ENCODE data around the gene CTTNBP2NL.

Gene CTTNBP2NL

GRCh38 chr1:112395821-112396652 lies at the start of gene CTTNBP2NL:
TSS of gene CTTNBP2NL (plus strand) at chr1:112396214. CDS start at chr1:112416166, 19,952 bp downstream.
- no peaks in the 10 kb centered on the region for H3K27me3 ChIP-seq (ENCODE audit: low read depth, low read length)
- no peaks in the 10 kb centered on the region for H3K9me3 ChIP-seq (ENCODE audit: control insufficient read depth in 1 of 2, low read length in 2 of 2)
- H3K4me1 ChIP-seq (ENCODE audit: control insufficient read depth in 1 of 2, insufficient read depth in 2 of 2, low read length in 2 of 2), result peaks cover 33 to 37% of the 10 kb centered on the region in 2 donors
- peaks cover 0 to 4% of the 10 kb centered on the region in 2 donors for H3K36me3 ChIP-seq (ENCODE audit: control insufficient read depth in 1 of 2, insufficient read depth in 2 of 2, low read length in 2 of 2)
- H3K4me3 ChIP-seq (ENCODE audit: low read depth in 1 of 2, low read length in 2 of 2), result peak within 1 kb of the TSS; percentile 97 to 99
- peak within 1 kb of the TSS; percentile 96 for H3K27ac ChIP-seq (ENCODE audit: low read length)

- no peaks in the 10 kb centered on the region for H3K36me3 ChIP-seq (ENCODE audit: control insufficient read depth in 1 of 2, insufficient read depth in 2 of 2, low read length in 2 of 2)
- no peak overlapping the region for H3K27ac ChIP-seq (ENCODE audit: low read length)
- H3K27me3 ChIP-seq (ENCODE audit: low read depth, low read length), result no peaks in the 10 kb centered on the region
- peaks cover 0 to 5% of the 10 kb centered on the region in 2 donors for H3K9me3 ChIP-seq (ENCODE audit: control insufficient read depth in 1 of 2, low read length in 2 of 2)
- no peak overlapping the region for H3K4me3 ChIP-seq (ENCODE audit: low read depth in 1 of 2, low read length in 2 of 2)
- peaks cover 0 to 6% of the 10 kb centered on the region in 2 donors for H3K4me1 ChIP-seq (ENCODE audit: control insufficient read depth in 1 of 2, insufficient read depth in 2 of 2, low read length in 2 of 2)
These were observed 49.1 kb upstream of the CTTNBP2NL start for GRCh38 chr1:112346801-112347350.

- Histone ChIP-seq H3K27me3 (ENCODE audit: low read depth, low read length) (no peaks in the 10 kb centered on the region), H3K4me3 (ENCODE audit: low read depth in 1 of 2, low read length in 2 of 2) (no peak overlapping the region), H3K9me3 (ENCODE audit: control insufficient read depth in 1 of 2, low read length in 2 of 2) (no peaks in the 10 kb centered on the region), H3K36me3 (ENCODE audit: control insufficient read depth in 1 of 2, insufficient read depth in 2 of 2, low read length in 2 of 2) (peaks cover 0 to 2% of the 10 kb centered on the region in 2 donors), H3K4me1 (ENCODE audit: control insufficient read depth in 1 of 2, insufficient read depth in 2 of 2, low read length in 2 of 2) (peaks cover 5 to 8% of the 10 kb centered on the region in 2 donors), H3K27ac (ENCODE audit: low read length) (peak overlapping the region; percentile 53)
These were observed 39.2 kb upstream of the CTTNBP2NL start for GRCh38 chr1:112356765-112357164.

- Histone ChIP-seq H3K4me3 (ENCODE audit: low read depth in 1 of 2, low read length in 2 of 2) (no peak overlapping the region), H3K27me3 (ENCODE audit: low read depth, low read length) (no peaks in the 10 kb centered on the region), H3K4me1 (ENCODE audit: control insufficient read depth in 1 of 2, insufficient read depth in 2 of 2, low read length in 2 of 2) (peaks cover 5 to 8% of the 10 kb centered on the region in 2 donors), H3K9me3 (ENCODE audit: control insufficient read depth in 1 of 2, low read length in 2 of 2) (no peaks in the 10 kb centered on the region), H3K36me3 (ENCODE audit: control insufficient read depth in 1 of 2, insufficient read depth in 2 of 2, low read length in 2 of 2) (peaks cover 0 to 2% of the 10 kb centered on the region in 2 donors), H3K27ac (ENCODE audit: low read length) (peak overlapping the region; percentile 53)
These were observed 38.5 kb upstream of the CTTNBP2NL start for GRCh38 chr1:112357467-112357866.

- H3K4me3 ChIP-seq (ENCODE audit: low read depth in 1 of 2, low read length in 2 of 2), result no peak overlapping the region
- no peaks in the 10 kb centered on the region for H3K27me3 ChIP-seq (ENCODE audit: low read depth, low read length)
- peaks cover 5 to 8% of the 10 kb centered on the region in 2 donors for H3K4me1 ChIP-seq (ENCODE audit: control insufficient read depth in 1 of 2, insufficient read depth in 2 of 2, low read length in 2 of 2)
- peaks cover 0 to 2% of the 10 kb centered on the region in 2 donors for H3K36me3 ChIP-seq (ENCODE audit: control insufficient read depth in 1 of 2, insufficient read depth in 2 of 2, low read length in 2 of 2)
- H3K9me3 ChIP-seq (ENCODE audit: control insufficient read depth in 1 of 2, low read length in 2 of 2), result no peaks in the 10 kb centered on the region
- peak overlapping the region; percentile 96 for H3K27ac ChIP-seq (ENCODE audit: low read length)
These were observed 37.8 kb upstream of the CTTNBP2NL start for GRCh38 chr1:112358061-112358770.

- Histone ChIP-seq H3K4me1 (ENCODE audit: control insufficient read depth in 1 of 2, insufficient read depth in 2 of 2, low read length in 2 of 2) (peaks cover 5 to 8% of the 10 kb centered on the region in 2 donors), H3K36me3 (ENCODE audit: control insufficient read depth in 1 of 2, insufficient read depth in 2 of 2, low read length in 2 of 2) (peaks cover 0 to 2% of the 10 kb centered on the region in 2 donors), H3K27me3 (ENCODE audit: low read depth, low read length) (no peaks in the 10 kb centered on the region), H3K27ac (ENCODE audit: low read length) (peak overlapping the region; percentile 96), H3K4me3 (ENCODE audit: low read depth in 1 of 2, low read length in 2 of 2) (peak overlapping the region in 1 of 2 donors; percentile 34), H3K9me3 (ENCODE audit: control insufficient read depth in 1 of 2, low read length in 2 of 2) (no peaks in the 10 kb centered on the region)
These were observed 37.1 kb upstream of the CTTNBP2NL start for GRCh38 chr1:112358798-112359408.

- H3K27me3 ChIP-seq (ENCODE audit: low read depth, low read length), result no peaks in the 10 kb centered on the region
- peaks cover 5 to 8% of the 10 kb centered on the region in 2 donors for H3K4me1 ChIP-seq (ENCODE audit: control insufficient read depth in 1 of 2, insufficient read depth in 2 of 2, low read length in 2 of 2)
- H3K36me3 ChIP-seq (ENCODE audit: control insufficient read depth in 1 of 2, insufficient read depth in 2 of 2, low read length in 2 of 2), result peaks cover 0 to 2% of the 10 kb centered on the region in 2 donors
- H3K9me3 ChIP-seq (ENCODE audit: control insufficient read depth in 1 of 2, low read length in 2 of 2), result no peaks in the 10 kb centered on the region
- H3K4me3 ChIP-seq (ENCODE audit: low read depth in 1 of 2, low read length in 2 of 2), result peak overlapping the region; percentile 34 to 47
- peak overlapping the region; percentile 96 for H3K27ac ChIP-seq (ENCODE audit: low read length)
These were observed 35.9 kb upstream of the CTTNBP2NL start for GRCh38 chr1:112359961-112360767.

GRCh38 chr1:112363636-112364035 lies 32.4 kb upstream of the CTTNBP2NL start:
- H3K9me3 ChIP-seq (ENCODE audit: control insufficient read depth in 1 of 2, low read length in 2 of 2), result no peaks in the 10 kb centered on the region
- peaks cover 5 to 8% of the 10 kb centered on the region in 2 donors for H3K4me1 ChIP-seq (ENCODE audit: control insufficient read depth in 1 of 2, insufficient read depth in 2 of 2, low read length in 2 of 2)
- no peak overlapping the region for H3K27ac ChIP-seq (ENCODE audit: low read length)
- H3K36me3 ChIP-seq (ENCODE audit: control insufficient read depth in 1 of 2, insufficient read depth in 2 of 2, low read length in 2 of 2), result peaks cover 0 to 2% of the 10 kb centered on the region in 2 donors
- H3K27me3 ChIP-seq (ENCODE audit: low read depth, low read length), result no peaks in the 10 kb centered on the region
- H3K4me3 ChIP-seq (ENCODE audit: low read depth in 1 of 2, low read length in 2 of 2), result no peak overlapping the region

GRCh38 chr1:112368198-112368597 lies 27.8 kb upstream of the CTTNBP2NL start:
- Histone ChIP-seq H3K36me3 (ENCODE audit: control insufficient read depth in 1 of 2, insufficient read depth in 2 of 2, low read length in 2 of 2) (no peaks in the 10 kb centered on the region), H3K27ac (ENCODE audit: low read length) (no peak overlapping the region), H3K27me3 (ENCODE audit: low read depth, low read length) (peaks cover 5% of the 10 kb centered on the region), H3K9me3 (ENCODE audit: control insufficient read depth in 1 of 2, low read length in 2 of 2) (no peaks in the 10 kb centered on the region), H3K4me1 (ENCODE audit: control insufficient read depth in 1 of 2, insufficient read depth in 2 of 2, low read length in 2 of 2) (no peaks in the 10 kb centered on the region), H3K4me3 (ENCODE audit: low read depth in 1 of 2, low read length in 2 of 2) (no peak overlapping the region)

GRCh38 chr1:112369392-112370285 lies 26.4 kb upstream of the CTTNBP2NL start:
- no peak overlapping the region for H3K4me3 ChIP-seq (ENCODE audit: low read depth in 1 of 2, low read length in 2 of 2)

More at GRCh38 chr1:112369392-112370285, 26.4 kb upstream of the CTTNBP2NL start:
- Histone ChIP-seq H3K9me3 (ENCODE audit: control insufficient read depth in 1 of 2, low read length in 2 of 2) (no peaks in the 10 kb centered on the region), H3K27ac (ENCODE audit: low read length) (no peak overlapping the region), H3K4me1 (ENCODE audit: control insufficient read depth in 1 of 2, insufficient read depth in 2 of 2, low read length in 2 of 2) (no peaks in the 10 kb centered on the region), H3K36me3 (ENCODE audit: control insufficient read depth in 1 of 2, insufficient read depth in 2 of 2, low read length in 2 of 2) (no peaks in the 10 kb centered on the region), H3K27me3 (ENCODE audit: low read depth, low read length) (peaks cover 5% of the 10 kb centered on the region)

All from muscle layer of duodenum (tissue), 2 donors.